HG02884 (cell line): ENCODE measurements around the gene LAMC3.
"Not testable (repeated sequence)": the region's sequence is repeated elsewhere in the genome, so short reads cannot be mapped to it uniquely, and the experiment has no call there.

Experiments used
- ATAC-seq: cut with Tn5 transposase; IDR thresholded peaks from one replicate; pipeline ENCODE4 v1.9.1; 2021; ENCODE audit warnings: mild to moderate bottlenecking, moderate library complexity; ENCODE audit not compliant: unreplicated experiment

The LAMC3 gene

GRCh38 chr9:131112374-131113154 lies 103.6 kb downstream of the LAMC3 start:
- ATAC-seq, result no peak

GRCh38 chr9:131113655-131114054 lies 104.7 kb downstream of the LAMC3 start:
- no peak for ATAC-seq

- no peak for ATAC-seq
Measured at GRCh38 chr9:131114084-131114535, 105.1 kb downstream of the LAMC3 start.

GRCh38 chr9:131115360-131115742 lies 106.4 kb downstream of the LAMC3 start:
- ATAC-seq, result not testable (repeated sequence)

GRCh38 chr9:131116281-131117120 lies 107.5 kb downstream of the LAMC3 start:
- no peak for ATAC-seq

- ATAC-seq, result no peak
Measured at GRCh38 chr9:131117121-131117761, 108.3 kb downstream of the LAMC3 start.

- ATAC-seq, result no peak
Measured at GRCh38 chr9:131117762-131118145, 108.8 kb downstream of the LAMC3 start.

GRCh38 chr9:131119600-131119999 lies 110.6 kb downstream of the LAMC3 start:
- no peak for ATAC-seq

- no peak for ATAC-seq
Measured at GRCh38 chr9:131120620-131121228, 111.8 kb downstream of the LAMC3 start.

- ATAC-seq, result no peak
Measured at GRCh38 chr9:131121346-131121745, 112.4 kb downstream of the LAMC3 start.

GRCh38 chr9:131122158-131122557 lies 113.2 kb downstream of the LAMC3 start:
- no peak for ATAC-seq

GRCh38 chr9:131125038-131125287 lies 116.0 kb downstream of the LAMC3 start:
- no peak for ATAC-seq

- peak; percentile 94 for ATAC-seq
Measured at GRCh38 chr9:131125288-131126058, 116.5 kb downstream of the LAMC3 start, which contains the start of gene NUP214. TSS of gene NUP214 (plus strand) at chr9:131125586. CDS start at chr9:131125705, 119 bp downstream.

- ATAC-seq, result no peak
Measured at GRCh38 chr9:131126059-131126426, 117.1 kb downstream of the LAMC3 start.

GRCh38 chr9:131129183-131129582 lies 120.2 kb downstream of the LAMC3 start:
- ATAC-seq, result no peak

- ATAC-seq, result no peak
Measured at GRCh38 chr9:131138676-131139075, 129.7 kb downstream of the LAMC3 start.

GRCh38 chr9:131140112-131140511 lies 131.1 kb downstream of the LAMC3 start:
- ATAC-seq, result no peak

GRCh38 chr9:131140550-131140949 lies 131.6 kb downstream of the LAMC3 start:
- no peak for ATAC-seq

GRCh38 chr9:131142160-131142559 lies 133.2 kb downstream of the LAMC3 start:
- ATAC-seq, result no peak
